GM23248 (cell line): ENCODE measurements around the gene STK32B.

Experiments used
- EZH2 ChIP-seq: fragments of 200-600 bp; sonication (generic); IDR thresholded peaks from 2 replicates; pipeline ENCODE4 v1.6.1; 2018; ENCODE audit warnings: antibody characterized with exemption, mild to moderate bottlenecking; ENCODE audit not compliant: insufficient read depth, poor library complexity, severe bottlenecking
- EZH2phosphoT487 ChIP-seq: fragments of 200-600 bp; sonication (generic); IDR thresholded peaks from 2 replicates; pipeline ENCODE4 v1.6.1; 2018; ENCODE audit warnings: antibody characterized with exemption, moderate library complexity, mild to moderate bottlenecking, low read depth; ENCODE audit not compliant: insufficient read depth

DNA sequence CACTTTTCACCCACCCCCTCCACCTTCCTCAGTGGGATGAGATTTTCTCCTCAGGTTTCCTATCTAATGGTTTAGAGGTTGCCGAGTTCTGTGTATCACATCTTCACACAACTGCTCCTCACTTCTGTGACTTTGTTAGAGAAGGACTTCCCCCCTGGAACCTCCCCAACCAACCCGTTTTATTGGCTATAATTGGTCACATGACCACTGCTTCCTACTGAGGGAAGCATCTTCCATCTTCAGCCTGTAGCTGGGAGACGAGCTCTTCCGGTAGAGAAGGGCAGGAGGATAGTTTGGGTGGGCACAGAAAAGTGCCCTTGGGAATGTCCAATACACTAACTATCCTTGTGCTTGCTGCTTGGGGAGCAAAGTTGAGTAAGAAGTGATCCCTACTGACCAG, 90.5 kb downstream of the STK32B start:
- TF ChIP-seq EZH2phosphoT487: no peak
- no peak for TF ChIP-seq EZH2
